Stimulated activated effector memory CD8-positive, alpha-beta T cell treated with anti-CD3 and anti-CD28 coated beads, Interleukin-12 subunit alpha, Interleukin-12 subunit beta, amount 100 ng/mL, for 72 hours (primary cell): ENCODE results near the gene ZNF343.
"Not testable (repeated sequence)": the region's sequence is repeated elsewhere in the genome, so short reads cannot be mapped to it uniquely, and the experiment has no call there.

Source experiments
- ATAC-seq: fragments of 150-1000 bp; cut with Tn5 transposase; 2 replicates; pipeline ENCODE4 v1.10.0; 2021
- DNase-seq, 2 donors: peaks; one replicate each; pipeline ENCODE4 v3.0.0; 2021 to 2022; ENCODE audit warnings: low spot score in 2 of 2
- H3K27ac Mint-ChIP-seq: one replicate; pipeline ENCODE4 v1.8.0; 2022; ENCODE audit warnings: mild to moderate bottlenecking, mixed read lengths
- H3K36me3 Mint-ChIP-seq: one replicate; pipeline ENCODE4 v1.8.0; 2022; ENCODE audit warnings: mild to moderate bottlenecking, mixed read lengths
- H3K4me1 Mint-ChIP-seq: one replicate; pipeline ENCODE4 v1.8.0; 2022; ENCODE audit warnings: mixed read lengths
- H3K4me3 Mint-ChIP-seq: one replicate; pipeline ENCODE4 v1.8.0; 2022; ENCODE audit warnings: mild to moderate bottlenecking, mixed read lengths
- H3K9me3 Mint-ChIP-seq: one replicate; pipeline ENCODE4 v1.8.0; 2022; ENCODE audit warnings: mixed read lengths

The ZNF343 gene

DNA sequence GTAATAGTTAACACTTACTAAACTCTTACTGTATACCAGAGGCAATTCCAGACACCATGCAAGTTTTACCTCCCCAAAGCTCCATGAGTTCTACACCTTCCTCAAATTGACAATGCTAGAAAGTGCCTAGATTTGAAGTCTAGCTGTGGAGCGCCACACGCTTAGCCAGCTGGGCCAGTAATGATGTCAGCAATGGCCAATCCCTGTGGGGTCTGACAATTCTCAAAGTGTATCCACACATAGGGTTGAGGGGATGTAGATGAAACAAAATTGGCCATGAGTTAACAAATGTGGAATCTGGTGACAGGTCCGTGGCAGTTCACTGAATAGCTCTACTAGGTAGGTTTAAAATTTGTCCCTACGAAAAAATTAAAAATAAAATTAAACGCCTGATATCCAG lies 1.3 kb downstream of the ZNF343 start:
- no peak for ATAC-seq
- Mint-ChIP-seq H3K4me1 (peaks cover 18% of the 10 kb centered on the region), H3K36me3 (peaks cover 9% of the 10 kb centered on the region), H3K9me3 (no peaks in the 10 kb centered on the region), H3K27ac (peak overlapping the region; percentile 99), H3K4me3 (peak overlapping the region; percentile 100)
- no peak for DNase-seq

DNA sequence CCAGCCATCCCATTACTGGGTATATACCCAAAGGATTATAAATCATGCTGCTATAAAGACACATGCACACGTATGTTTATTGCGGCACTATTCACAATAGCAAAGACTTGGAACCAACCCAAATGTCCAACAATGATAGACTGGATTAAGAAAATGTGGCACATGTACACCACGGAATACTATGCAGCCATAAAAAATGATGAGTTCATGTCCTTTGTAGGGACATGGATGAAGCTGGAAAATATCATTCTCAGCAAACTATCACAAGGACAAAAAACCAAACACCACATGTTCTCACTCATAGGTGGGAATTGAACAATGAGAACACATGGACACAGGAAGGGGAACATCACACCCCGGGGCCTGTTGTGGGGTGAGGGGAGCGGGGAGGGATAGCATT lies 2.3 kb downstream of the ZNF343 start:
- peaks cover 24% of the 10 kb centered on the region for H3K4me1 Mint-ChIP-seq
- not testable (repeated sequence) for DNase-seq, H3K4me3 Mint-ChIP-seq

DNA sequence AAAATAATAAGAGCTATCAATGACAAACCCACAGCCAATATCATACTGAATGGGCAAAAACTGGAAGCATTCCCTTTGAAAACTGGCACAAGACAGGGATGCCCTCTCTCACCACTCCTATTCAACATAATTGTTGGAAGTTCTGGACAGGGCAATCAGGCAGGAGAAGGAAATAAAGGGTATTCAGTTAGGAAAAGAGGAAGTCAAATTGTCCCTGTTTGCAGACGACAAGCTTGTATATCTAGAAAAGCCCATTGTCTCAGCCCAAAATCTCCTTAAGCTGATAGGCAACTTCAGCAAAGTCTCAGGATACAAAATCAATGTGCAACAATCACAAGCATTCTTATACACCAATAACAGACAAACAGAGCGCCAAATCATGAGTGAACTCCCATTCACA lies 3.9 kb downstream of the ZNF343 start:
- H3K4me3 Mint-ChIP-seq, H3K27ac Mint-ChIP-seq: not testable (repeated sequence)

More for the DNA sequence above, 2.3 kb downstream of the ZNF343 start:
- not testable (repeated sequence) for H3K27ac Mint-ChIP-seq, H3K36me3 Mint-ChIP-seq, ATAC-seq, H3K9me3 Mint-ChIP-seq

DNA sequence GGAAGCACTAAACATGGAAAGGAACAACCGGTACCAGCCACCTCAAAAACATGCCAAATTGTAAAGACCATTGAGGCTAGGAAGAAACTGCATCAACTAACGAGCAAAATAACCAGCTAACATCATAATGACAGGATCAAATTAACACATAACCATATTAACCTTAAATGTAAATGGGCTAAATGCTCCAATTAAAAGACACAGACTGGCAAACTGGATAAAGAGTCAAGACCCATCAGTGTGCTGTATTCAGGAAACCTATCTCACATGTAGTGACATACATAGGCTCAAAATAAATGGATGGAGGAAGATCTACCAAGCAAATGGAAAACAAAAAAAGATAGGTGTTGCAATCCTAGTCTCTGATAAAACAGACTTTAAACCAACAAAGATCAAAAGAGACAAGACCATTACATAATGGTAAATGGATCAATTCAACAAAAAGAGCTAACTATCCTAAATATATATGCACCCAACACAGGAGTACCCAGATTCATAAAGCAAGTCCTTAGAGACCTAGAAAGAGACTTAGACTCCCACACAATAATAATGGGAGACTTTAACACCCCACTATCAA lies 5.8 kb downstream of the ZNF343 start:
- H3K4me1 Mint-ChIP-seq, DNase-seq, H3K9me3 Mint-ChIP-seq, H3K4me3 Mint-ChIP-seq, ATAC-seq, H3K27ac Mint-ChIP-seq: not testable (repeated sequence)
- peaks cover 25% of the 10 kb centered on the region for H3K36me3 Mint-ChIP-seq

More for the DNA sequence above, 3.9 kb downstream of the ZNF343 start:
- DNase-seq, H3K9me3 Mint-ChIP-seq, ATAC-seq: not testable (repeated sequence)
- peaks cover 15% of the 10 kb centered on the region for H3K36me3 Mint-ChIP-seq
- peaks cover 24% of the 10 kb centered on the region for H3K4me1 Mint-ChIP-seq

DNA sequence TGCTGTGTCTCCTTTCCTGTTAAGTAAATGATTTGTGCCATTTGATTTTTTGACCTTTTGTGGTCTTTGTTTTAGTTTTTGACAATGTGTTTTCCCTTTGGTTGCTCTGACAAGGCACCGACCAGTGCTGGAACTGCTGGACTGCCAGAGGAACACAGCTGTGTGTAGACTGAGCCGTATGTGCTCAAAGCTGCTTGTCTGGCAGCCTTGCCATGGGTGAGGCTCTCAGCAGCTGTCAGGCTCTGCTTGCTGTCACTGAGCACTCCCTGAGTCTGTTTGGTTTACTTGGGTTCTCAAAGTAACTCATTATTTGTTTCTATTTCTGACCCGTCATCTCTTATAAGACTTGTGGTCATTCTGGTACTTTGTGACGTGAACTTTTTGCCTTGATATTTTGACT lies 23.1 kb downstream of the ZNF343 start:
- Mint-ChIP-seq H3K9me3 (peaks cover 3% of the 10 kb centered on the region), H3K4me1 (no peaks in the 10 kb centered on the region), H3K4me3 (no peak overlapping the region), H3K36me3 (peaks cover 82% of the 10 kb centered on the region), H3K27ac (no peak overlapping the region)
- DNase-seq (no peak), ATAC-seq (no peak)

DNA sequence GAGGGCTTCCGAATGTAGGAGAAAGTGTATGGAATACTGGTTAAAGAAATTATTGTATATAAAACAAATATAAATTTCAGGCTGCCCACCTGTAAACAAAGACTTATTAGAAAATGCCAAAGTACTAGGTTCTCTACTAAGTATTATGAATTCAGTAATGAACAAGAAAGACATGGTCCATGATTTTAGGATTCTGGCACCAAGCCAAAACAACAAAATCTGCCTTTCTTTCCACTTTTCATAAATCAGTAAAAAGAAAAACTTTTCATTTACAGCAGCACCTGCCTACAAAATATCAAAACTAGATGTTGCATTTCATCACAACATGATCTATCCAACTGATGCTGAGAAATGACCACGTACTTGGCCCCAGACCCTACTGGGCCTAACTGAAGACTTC lies 23.6 kb downstream of the ZNF343 start:
- ATAC-seq: no peak
- Mint-ChIP-seq H3K9me3 (peaks cover 3% of the 10 kb centered on the region), H3K27ac (no peak overlapping the region), H3K4me3 (no peak overlapping the region), H3K4me1 (no peaks in the 10 kb centered on the region), H3K36me3 (peaks cover 76% of the 10 kb centered on the region)
- DNase-seq: no peak

DNA sequence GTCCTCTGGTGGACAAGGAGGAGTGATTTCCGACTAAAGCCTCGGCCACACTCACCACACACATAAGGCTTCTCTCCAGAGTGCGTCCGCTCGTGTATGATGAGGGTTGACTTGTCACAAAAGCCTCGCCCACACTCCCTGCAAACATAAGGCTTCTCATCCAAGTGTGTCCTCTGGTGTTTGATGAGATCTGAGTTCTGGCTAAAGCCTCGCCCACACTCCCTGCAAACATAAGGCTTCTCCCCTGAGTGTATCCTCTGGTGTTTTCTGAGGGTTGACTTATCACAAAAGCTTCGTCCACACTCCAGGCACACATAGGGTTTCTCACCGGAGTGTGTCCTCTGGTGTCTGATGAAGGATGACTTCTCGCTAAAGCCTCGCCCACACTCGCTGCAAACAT lies 25.2 kb downstream of the ZNF343 start:
- Mint-ChIP-seq H3K4me1 (no peaks in the 10 kb centered on the region), H3K27ac (no peak overlapping the region), H3K9me3 (peaks cover 3% of the 10 kb centered on the region), H3K36me3 (peaks cover 73% of the 10 kb centered on the region), H3K4me3 (no peak overlapping the region)
- ATAC-seq (no peak), DNase-seq (no peak)

DNA sequence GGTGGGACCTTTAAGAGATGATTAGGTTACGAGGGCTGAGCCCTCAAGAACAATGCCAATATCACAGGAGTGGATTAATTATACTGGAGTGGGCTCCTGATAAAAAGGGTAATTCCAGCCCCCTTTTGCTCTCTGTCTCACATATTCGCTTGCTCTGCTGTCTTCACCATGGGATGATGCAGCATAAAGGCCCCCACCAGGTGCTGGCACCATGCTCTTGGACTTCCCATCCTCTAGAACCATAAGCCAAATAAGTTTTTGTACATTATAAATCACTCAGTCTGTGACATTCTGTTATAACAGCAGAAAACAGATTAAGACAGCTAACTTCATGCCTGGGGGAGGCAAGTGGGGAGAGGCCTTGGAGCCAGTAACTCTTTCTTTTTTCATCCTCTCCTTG lies 28.3 kb downstream of the ZNF343 start:
- Mint-ChIP-seq H3K36me3 (peaks cover 47% of the 10 kb centered on the region), H3K27ac (no peak overlapping the region), H3K9me3 (peaks cover 3% of the 10 kb centered on the region), H3K4me1 (no peaks in the 10 kb centered on the region), H3K4me3 (no peak overlapping the region)
- no peak for DNase-seq
- ATAC-seq: no peak

DNA sequence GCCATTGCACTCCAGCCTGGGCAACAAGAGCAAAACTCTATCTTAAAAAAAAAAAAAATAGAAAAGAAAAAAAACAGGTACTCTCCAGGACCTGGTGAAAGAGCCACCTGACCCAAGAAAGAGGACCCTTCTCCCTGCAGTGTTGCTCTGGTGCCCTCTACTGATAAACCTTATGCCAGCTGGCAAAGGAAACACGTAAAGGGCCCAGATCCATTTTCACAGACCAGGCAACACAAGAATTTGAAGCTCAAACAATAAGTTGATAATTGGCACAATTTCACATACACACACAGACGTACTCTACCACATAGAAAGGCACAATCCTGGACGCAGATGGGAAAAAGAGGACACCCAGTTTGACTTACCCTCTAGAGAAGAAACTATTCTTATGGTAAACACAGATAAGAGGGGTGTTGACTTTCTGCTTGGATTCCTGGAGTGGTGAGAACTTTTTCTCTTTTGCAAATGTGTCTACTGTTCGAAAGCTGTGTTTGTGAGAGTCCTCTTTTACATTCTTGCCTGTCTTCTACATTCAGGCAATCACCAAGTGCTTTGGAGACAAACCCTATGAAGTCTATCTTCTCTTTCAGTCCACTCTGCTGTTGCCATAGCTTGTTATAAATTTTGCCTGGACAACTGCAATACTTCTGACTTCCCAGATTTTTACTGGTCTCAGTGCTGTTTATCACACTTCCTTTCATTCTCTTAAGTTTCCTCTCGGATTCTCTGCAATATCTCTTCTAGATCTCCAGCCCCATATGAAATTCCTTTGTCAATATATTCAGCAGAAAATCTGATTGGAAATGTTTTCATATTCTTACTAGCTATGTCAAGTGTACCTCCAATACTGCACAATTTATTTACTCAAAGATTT lies 31.7 kb downstream of the ZNF343 start:
- peaks cover 3% of the 10 kb centered on the region for H3K9me3 Mint-ChIP-seq
- peaks cover 22% of the 10 kb centered on the region for H3K36me3 Mint-ChIP-seq
- H3K4me3 Mint-ChIP-seq: no peak overlapping the region
- ATAC-seq (no peak), DNase-seq (no peak)
- H3K27ac Mint-ChIP-seq: no peak overlapping the region
- peaks cover 6% of the 10 kb centered on the region for H3K4me1 Mint-ChIP-seq

DNA sequence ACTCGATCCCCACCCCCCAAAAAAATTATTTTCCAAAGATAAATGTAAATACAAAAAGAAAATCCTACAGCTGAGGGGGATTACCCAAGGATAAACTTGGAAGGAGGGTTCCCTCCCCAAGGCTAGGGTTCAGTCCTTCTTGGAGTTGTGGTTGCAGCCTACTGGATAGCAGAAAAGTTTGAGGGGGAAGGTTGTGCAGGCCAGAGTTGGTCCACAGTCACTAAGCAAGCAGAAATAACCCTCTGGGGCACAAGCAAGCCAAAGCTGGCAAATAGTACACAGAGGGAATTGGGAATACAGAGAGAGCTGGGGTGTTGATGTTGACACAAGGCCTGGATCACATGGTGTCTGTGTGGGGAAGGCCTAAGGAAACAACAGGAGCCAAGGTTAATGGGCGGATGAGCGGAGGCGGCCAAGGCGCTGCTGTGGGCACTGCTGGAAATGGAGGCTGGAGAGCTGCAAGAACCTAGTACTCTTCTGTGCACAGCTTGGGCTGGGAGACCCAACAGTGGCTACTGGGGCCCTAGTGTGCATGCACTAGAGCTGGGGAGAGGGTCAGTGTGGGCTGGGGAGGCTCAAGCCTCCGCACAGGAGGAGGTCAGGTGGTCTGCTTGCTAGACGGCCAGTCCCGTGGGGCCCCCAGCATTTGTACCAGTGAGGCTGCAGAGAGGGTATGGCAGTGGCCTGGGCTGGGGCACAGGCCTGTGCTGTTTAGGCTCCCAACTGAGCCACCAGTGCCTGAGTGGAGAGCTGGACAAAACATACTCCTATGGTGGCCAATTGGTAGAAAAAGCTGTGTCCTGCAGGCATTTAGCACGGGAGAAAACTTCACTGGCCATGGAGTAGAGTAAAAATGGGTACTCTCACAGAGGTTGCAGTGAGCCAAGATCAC lies 32.6 kb downstream of the ZNF343 start:
- H3K9me3 Mint-ChIP-seq: peaks cover 1% of the 10 kb centered on the region
- H3K27ac Mint-ChIP-seq: no peak overlapping the region
- peaks cover 23% of the 10 kb centered on the region for H3K36me3 Mint-ChIP-seq
- H3K4me1 Mint-ChIP-seq: peaks cover 14% of the 10 kb centered on the region
- no peak for ATAC-seq
- H3K4me3 Mint-ChIP-seq: no peak overlapping the region
- DNase-seq: no peak

DNA sequence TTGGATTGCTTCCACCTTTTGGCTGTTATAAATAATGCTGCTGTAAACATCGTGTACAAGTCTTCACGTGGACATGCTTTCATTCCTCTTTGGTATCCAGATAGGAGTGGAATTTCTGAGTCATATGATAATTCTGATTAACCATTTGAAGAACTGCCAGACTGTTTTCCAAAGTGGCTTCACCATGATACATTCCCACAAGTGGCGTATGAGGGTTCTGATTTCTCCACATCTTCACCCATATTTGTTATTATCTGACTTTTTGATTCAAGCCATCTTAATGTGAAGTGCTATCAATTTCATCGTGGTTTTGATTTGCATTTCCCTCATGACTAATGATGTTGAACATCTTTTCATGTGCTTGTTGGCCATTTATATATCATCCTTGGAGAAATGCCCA lies 35.2 kb downstream of the ZNF343 start:
- Mint-ChIP-seq H3K4me3 (no peak overlapping the region), H3K4me1 (peaks cover 39% of the 10 kb centered on the region), H3K9me3 (no peaks in the 10 kb centered on the region), H3K36me3 (peaks cover 33% of the 10 kb centered on the region), H3K27ac (no peak overlapping the region)
- ATAC-seq (no peak), DNase-seq (no peak)

DNA sequence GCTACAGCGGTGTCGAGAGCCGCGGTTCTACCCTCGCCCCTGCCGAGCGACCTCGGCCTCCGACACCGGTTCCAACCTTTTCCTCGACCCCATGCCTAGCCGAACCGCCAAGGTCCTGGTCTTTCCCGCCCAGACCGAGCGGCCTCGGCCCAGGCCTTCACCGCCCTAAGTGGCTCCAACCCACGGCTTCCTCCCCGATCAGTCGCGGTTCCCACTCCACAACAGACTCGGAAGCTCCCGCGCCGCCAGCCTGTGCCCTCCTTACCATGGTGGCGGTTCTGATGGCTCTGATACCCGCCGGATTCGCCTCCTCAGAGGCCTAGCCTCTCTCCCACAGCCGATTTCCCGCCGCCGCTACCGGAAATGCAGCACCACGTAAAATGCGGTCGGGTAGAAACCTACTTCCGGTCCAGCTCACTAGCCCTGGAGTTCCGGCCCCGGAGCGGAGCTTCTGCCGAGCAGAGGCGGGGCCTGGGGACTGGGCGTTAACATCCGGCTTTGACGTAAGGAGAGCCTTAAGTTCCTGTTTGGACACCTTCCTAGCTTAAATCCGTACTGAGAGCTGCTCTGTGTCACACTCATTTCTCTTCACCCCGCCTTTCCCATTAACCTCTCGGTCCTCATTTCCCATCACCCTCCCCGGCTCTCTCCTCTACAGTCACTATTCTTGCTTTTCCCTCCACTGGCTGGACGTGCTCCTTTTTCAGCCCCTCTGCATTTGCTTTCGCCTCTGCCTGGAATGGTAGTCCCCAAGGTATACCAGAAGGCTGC lies 38.1 kb downstream of the ZNF343 start, which contains the start of gene SNRPB:
TSS of gene SNRPB (minus strand) at position 367 of the 771 bp plus-strand sequence. CDS start at position 268, 99 bp downstream.
- ATAC-seq: peak; percentile 97
- DNase-seq: peak; percentile 87 to 99
- Mint-ChIP-seq H3K9me3 (no peaks in the 10 kb centered on the region), H3K4me3 (peak within 1 kb of the TSS; percentile 97), H3K4me1 (peaks cover 66% of the 10 kb centered on the region), H3K36me3 (peaks cover 61% of the 10 kb centered on the region), H3K27ac (peak within 1 kb of the TSS; percentile 100)

DNA sequence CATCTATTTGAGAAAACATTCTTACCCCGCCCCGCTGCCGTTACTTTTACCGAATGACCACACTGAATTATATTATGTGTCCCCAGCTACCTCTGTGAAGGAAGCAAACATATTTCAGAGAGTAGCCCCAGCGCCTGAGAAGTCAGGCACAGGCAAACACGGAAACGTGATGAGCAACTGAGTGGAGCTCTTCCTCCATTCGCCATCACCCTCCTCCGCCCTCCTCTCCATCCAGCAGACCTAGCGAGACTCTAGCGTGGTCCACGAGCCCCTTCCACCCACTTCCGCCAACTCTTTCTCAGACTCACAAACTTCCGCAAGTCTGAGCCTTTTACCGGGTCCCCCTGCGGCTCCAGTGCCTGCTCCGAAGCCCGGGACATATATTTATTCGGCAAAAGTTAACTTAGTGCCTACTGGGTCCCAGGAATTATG lies 38.7 kb downstream of the ZNF343 start:
- H3K4me3 Mint-ChIP-seq: peak overlapping the region; percentile 97
- ATAC-seq (peak; percentile 72), DNase-seq (peak in 1 of 2 donors; percentile 82)
- H3K36me3 Mint-ChIP-seq: peaks cover 67% of the 10 kb centered on the region
- H3K4me1 Mint-ChIP-seq: peaks cover 70% of the 10 kb centered on the region
- H3K9me3 Mint-ChIP-seq: no peaks in the 10 kb centered on the region
- peak overlapping the region; percentile 100 for H3K27ac Mint-ChIP-seq

DNA sequence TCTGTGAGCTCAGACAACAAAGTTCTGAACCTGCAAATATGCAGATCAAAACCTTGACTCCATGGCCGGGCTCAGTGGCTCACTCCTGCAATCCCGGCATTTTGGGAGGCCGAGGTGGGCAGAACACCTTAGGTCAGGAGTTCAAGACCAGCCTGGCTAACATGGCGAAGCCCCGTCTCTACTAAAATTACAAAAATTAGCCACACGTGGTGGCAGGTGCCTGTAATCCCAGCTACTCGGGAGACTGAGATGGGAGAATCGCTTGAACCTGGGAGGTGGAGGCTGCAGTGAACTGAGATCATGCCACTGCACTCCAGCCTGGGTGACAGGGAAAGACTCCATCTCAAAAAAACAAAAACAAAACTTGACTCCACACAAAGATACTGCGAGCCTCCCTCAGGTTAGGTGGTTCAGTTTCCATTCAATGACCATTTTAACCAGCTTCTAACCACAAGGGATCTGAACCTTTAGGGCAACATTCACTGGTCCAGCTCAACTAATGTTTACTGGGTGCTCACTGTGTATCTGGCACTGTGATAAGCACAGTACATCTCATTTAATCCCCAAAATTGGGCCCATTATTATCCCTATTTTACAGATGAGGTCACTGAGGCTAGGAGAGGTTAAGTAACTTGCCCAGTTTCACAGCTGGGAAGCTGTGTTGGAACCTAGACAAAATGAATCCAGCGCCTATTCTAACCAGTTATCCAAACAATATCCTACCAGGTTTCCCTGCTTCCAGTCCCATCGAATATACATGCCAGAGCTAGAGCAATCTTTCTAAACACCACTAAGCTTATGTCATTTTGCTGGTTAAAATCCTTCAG lies 39.9 kb downstream of the ZNF343 start:
- ATAC-seq (no peak), DNase-seq (no peak)
- peaks cover 70% of the 10 kb centered on the region for H3K4me1 Mint-ChIP-seq
- peaks cover 79% of the 10 kb centered on the region for H3K36me3 Mint-ChIP-seq
- peak overlapping the region; percentile 97 for H3K4me3 Mint-ChIP-seq
- no peaks in the 10 kb centered on the region for H3K9me3 Mint-ChIP-seq
- peak overlapping the region; percentile 100 for H3K27ac Mint-ChIP-seq
